C4-2B (cell line): ENCODE results near the gene COQ5.

Experiments
- CTCF ChIP-seq: fragments of 450-650 bp; conservative IDR thresholded peaks from 2 replicates; pipeline ENCODE4 v1.5.1; 2017; ENCODE audit warnings: mild to moderate bottlenecking
- ZFX ChIP-seq: fragments of 450-650 bp; IDR thresholded peaks from 2 replicates; pipeline ENCODE4 v1.6.1; 2017

DNA sequence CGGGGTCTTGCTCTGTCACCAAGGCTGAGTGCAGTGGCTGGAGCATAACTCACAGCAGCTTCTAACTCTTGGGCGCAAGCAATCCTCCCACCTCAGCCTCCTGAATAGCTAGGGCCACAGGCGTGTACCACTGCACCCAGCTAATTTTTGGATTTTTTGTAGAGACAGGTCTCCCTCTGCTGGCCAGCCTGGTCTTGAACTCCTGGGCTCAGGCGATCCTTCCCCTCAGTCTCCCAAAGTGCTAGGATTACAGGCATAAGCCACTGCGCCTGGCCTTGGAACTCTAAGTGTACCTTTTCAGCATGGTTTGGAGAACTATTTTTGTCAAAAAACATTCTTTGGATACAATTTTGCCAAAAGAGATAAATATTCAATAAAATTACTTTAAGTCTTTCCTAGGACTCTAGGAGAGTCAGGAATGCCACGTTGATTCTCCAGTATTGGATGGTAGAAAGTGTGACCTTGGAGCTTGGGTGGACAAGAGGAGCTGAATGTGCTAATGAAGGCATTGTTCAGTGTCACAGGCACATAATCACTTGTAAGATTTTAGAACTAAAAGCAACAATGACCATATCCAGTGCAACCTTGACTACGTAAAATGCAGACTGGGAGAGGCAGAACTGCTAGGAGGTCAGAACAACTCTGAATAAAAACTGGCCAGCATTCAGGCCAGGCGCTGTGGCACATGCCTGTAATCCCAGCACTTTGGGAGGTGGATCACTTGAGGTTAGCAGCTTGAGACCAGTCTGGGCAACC is 62.2 kb downstream of the COQ5 start:
- TF ChIP-seq CTCF: peak; percentile 70
- no peak for TF ChIP-seq ZFX
